ENCODE measurements around the gene RIN3. TPM values are rescaled to one million over a fixed set of nuclear protein-coding genes. Genes with fewer than 3 reads are reported as not detected.
A peak's percentile ranks its signal among the peaks of the same experiment; 100 is the strongest.

Gene RIN3
- total RNA-seq, 4 donors from 2014 or later: 13.5 to 22.2 (median 16.2) TPM

GRCh38 chr14:92685784-92686355 is 172.3 kb downstream of the RIN3 start:
- 100% methylated on average over 1 of the region's 4 CpGs for WGBS, 2 donors (ENCODE audit: low coverage in 1 of 2)
- no peak for ATAC-seq
- H3K4me3 ChIP-seq: no peak overlapping the region
- H3K4me1 ChIP-seq: peaks cover 0 to 35% (median 7%) of the 10 kb centered on the region in 3 donors
- H3K27ac ChIP-seq: peak overlapping the region in 3 of 4 donors; percentile 51 to 76 (median 73)
- H3K9me3 ChIP-seq: no peaks in the 10 kb centered on the region
- H3K27me3 ChIP-seq: no peaks in the 10 kb centered on the region
- TF ChIP-seq CTCF (IDR thresholded peaks at IDR 0.05) (no peak), POLR2AphosphoS5 (IDR thresholded peaks at IDR 0.05) (no peak), EP300 (IDR thresholded peaks at IDR 0.05) (no peak), POLR2A (IDR thresholded peaks at IDR 0.05) (no peak)
- peaks cover 0 to 45% of the 10 kb centered on the region in 2 donors for H3K36me3 ChIP-seq

DNA sequence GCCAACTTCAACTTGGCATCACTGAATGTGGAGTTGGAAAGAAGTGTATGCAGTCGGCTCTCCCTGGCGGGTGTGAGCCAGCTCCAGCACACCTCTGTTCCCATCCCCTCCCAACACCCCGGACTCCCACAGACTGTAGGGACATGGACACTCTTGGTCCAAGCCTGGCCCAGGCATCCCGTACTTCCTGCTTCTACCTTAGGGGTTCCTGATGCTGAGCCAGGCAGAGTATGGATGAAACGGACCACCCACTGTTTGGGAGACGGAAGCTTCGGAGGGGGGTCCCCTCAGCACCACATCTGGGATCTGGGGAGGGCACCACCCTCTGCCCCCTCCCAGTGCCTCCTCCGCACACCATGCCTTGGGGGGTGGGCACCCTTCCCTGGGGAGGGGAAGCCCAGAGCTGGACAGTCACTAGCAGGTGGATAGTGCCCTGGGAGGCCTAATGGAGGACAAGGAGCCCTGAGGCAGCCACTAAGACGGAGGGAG is 172.9 kb downstream of the RIN3 start:
- WGBS, 2 donors (ENCODE audit: low coverage in 1 of 2): no CpG with 5 or more reads among the region's 9 CpGs
- no peak for TF ChIP-seq POLR2AphosphoS5 (IDR thresholded peaks at IDR 0.05)
- no peak for TF ChIP-seq POLR2A (IDR thresholded peaks at IDR 0.05)
- TF ChIP-seq CTCF (IDR thresholded peaks at IDR 0.05): no peak
- TF ChIP-seq EP300 (IDR thresholded peaks at IDR 0.05): no peak
- H3K4me3 ChIP-seq: peak overlapping the region in 1 of 2 donors; percentile 55

GRCh38 chr14:92686900-92687427 is 173.4 kb downstream of the RIN3 start:
- H3K27me3 ChIP-seq: no peaks in the 10 kb centered on the region
- peaks cover 0 to 29% (median 7%) of the 10 kb centered on the region in 3 donors for H3K4me1 ChIP-seq
- WGBS, 2 donors (ENCODE audit: low coverage in 1 of 2): no CpG with 5 or more reads among the region's 45 CpGs
- peaks cover 0 to 44% of the 10 kb centered on the region in 2 donors for H3K36me3 ChIP-seq
- no peaks in the 10 kb centered on the region for H3K9me3 ChIP-seq
- TF ChIP-seq POLR2A (IDR thresholded peaks at IDR 0.05): no peak
- no peak for TF ChIP-seq POLR2AphosphoS5 (IDR thresholded peaks at IDR 0.05)
- TF ChIP-seq CTCF (IDR thresholded peaks at IDR 0.05): peak in 3 of 4 experiments; percentile 91 to 100 (median 95)
- peak; percentile 89 for ATAC-seq
- peak overlapping the region; percentile 22 to 55 for H3K4me3 ChIP-seq
- H3K27ac ChIP-seq: peak overlapping the region in 3 of 4 donors; percentile 51 to 76 (median 73)

More for the DNA sequence above, 172.9 kb downstream of the RIN3 start:
- no peaks in the 10 kb centered on the region for H3K27me3 ChIP-seq
- peaks cover 0 to 29% (median 7%) of the 10 kb centered on the region in 3 donors for H3K4me1 ChIP-seq
- peaks cover 0 to 45% of the 10 kb centered on the region in 2 donors for H3K36me3 ChIP-seq
- no peaks in the 10 kb centered on the region for H3K9me3 ChIP-seq
- H3K27ac ChIP-seq: peak overlapping the region in 3 of 4 donors; percentile 51 to 76 (median 73)
- ATAC-seq: no peak

GRCh38 chr14:92687681-92688433 is 174.3 kb downstream of the RIN3 start:
- Histone ChIP-seq H3K27me3 (no peaks in the 10 kb centered on the region), H3K4me1 (peaks cover 0 to 38% (median 16%) of the 10 kb centered on the region in 3 donors), H3K9me3 (no peaks in the 10 kb centered on the region), H3K27ac (peak overlapping the region in 3 of 4 donors; percentile 51 to 76 (median 73)), H3K36me3 (peaks cover 0 to 35% of the 10 kb centered on the region in 2 donors), H3K4me3 (peak overlapping the region; percentile 22 to 55)
- ATAC-seq: peak; percentile 34
- WGBS, 2 donors (ENCODE audit: low coverage in 1 of 2): 55% methylated on average over 6 of the region's 80 CpGs; no CpG with 5 or more reads in 1 of the 2 donors
- TF ChIP-seq POLR2AphosphoS5 (IDR thresholded peaks at IDR 0.05) (peak; percentile 6), POLR2A (IDR thresholded peaks at IDR 0.05) (peak in 1 of 2 donors; percentile 13), EP300 (IDR thresholded peaks at IDR 0.05) (no peak), CTCF (IDR thresholded peaks at IDR 0.05) (peak in 1 of 4 experiments; percentile 29)

Measured in gastroesophageal sphincter (tissue), 4 donors.